CD14-positive monocyte (primary cell): Measurements from ENCODE around the gene ERGIC1. TPM values are rescaled to one million over a fixed set of nuclear protein-coding genes. Genes with fewer than 3 reads are reported as not detected.
A peak's percentile ranks its signal among the peaks of the same experiment; 100 is the strongest.

Experiments
- DNase-seq, 3 donors: peaks; one replicate each; pipeline ENCODE4 v3.0.0-alpha.2; 2011 to 2022
- H2AFZ ChIP-seq: 2 replicates; pipeline ENCODE4 v1.6.0; 2012; ENCODE audit warnings: mild to moderate bottlenecking, low read depth, low read length, inconsistent platforms; ENCODE audit not compliant: insufficient read depth, poor library complexity, severe bottlenecking
- H3K27ac ChIP-seq, 2 donors: 1 replicate in 1 of 2; 2 replicates in 1 of 2; pipeline ENCODE4 v1.5.1; 2012 to 2013; ENCODE audit warnings: low read length in 2 of 2, control low read depth in 1 of 2, inconsistent platforms in 1 of 2, low read depth in 1 of 2, mild to moderate bottlenecking in 1 of 2
- H3K27me3 ChIP-seq, 2 donors: one replicate each; pipeline versions ENCODE4 v1.6.0 to v1.6.1; 2011 to 2013; ENCODE audit warnings: low read length in 2 of 2; ENCODE audit not compliant: control insufficient read depth in 2 of 2, insufficient read depth in 2 of 2
- H3K36me3 ChIP-seq, 2 donors: replicated peaks in 1 of 2; 1 replicate in 1 of 2; 2 replicates in 1 of 2; pipeline versions ENCODE4 v1.5.1 to v1.6.1; 2012 to 2013; ENCODE audit warnings: low read length in 2 of 2, control low read depth in 1 of 2, inconsistent platforms in 1 of 2, mild to moderate bottlenecking in 1 of 2; ENCODE audit not compliant: insufficient read depth in 2 of 2, control insufficient read depth in 1 of 2
- H3K4me1 ChIP-seq, 2 donors: 1 replicate in 1 of 2; 2 replicates in 1 of 2; pipeline versions ENCODE4 v1.5.1 to v1.6.1; 2012 to 2013; ENCODE audit warnings: low read length in 2 of 2, control low read depth in 1 of 2, inconsistent platforms in 1 of 2, mild to moderate bottlenecking in 1 of 2, moderate library complexity in 1 of 2; ENCODE audit not compliant: insufficient read depth in 2 of 2, control insufficient read depth in 1 of 2
- H3K4me2 ChIP-seq: replicated peaks from 2 replicates; pipeline ENCODE3; 2012; ENCODE audit warnings: low read length, moderate library complexity, mild to moderate bottlenecking; ENCODE audit not compliant: poor library complexity, severe bottlenecking; ENCODE audit errors: extremely low read depth
- H3K4me3 ChIP-seq, 3 experiments: fragments of 200-600 bp in 1 of 3; sonication (generic) in 1 of 3; replicated peaks in 1 of 3; 1 replicate in 2 of 3; 2 replicates in 1 of 3; pipeline ENCODE4 v1.5.1; 2011 to 2013; ENCODE audit warnings: low read length in 3 of 3, mild to moderate bottlenecking in 3 of 3, control low read depth in 2 of 3, low read depth in 2 of 3, inconsistent platforms in 1 of 3, moderate library complexity in 1 of 3
- H3K79me2 ChIP-seq: 2 replicates; pipeline ENCODE4 v1.6.0; 2012; ENCODE audit warnings: mild to moderate bottlenecking, control low read depth, inconsistent platforms, low read length, moderate library complexity; ENCODE audit not compliant: insufficient read depth
- H3K9ac ChIP-seq: 2 replicates; pipeline ENCODE4 v1.6.0; 2017; ENCODE audit warnings: low read length, mild to moderate bottlenecking; ENCODE audit not compliant: insufficient read depth, poor library complexity, severe bottlenecking
- H3K9me3 ChIP-seq, 2 donors: replicated peaks in 1 of 2; 1 replicate in 1 of 2; 2 replicates in 1 of 2; pipeline versions ENCODE4 v1.5.1 to v1.6.1; 2012 to 2013; ENCODE audit warnings: low read length in 2 of 2, control low read depth in 1 of 2; ENCODE audit not compliant: control insufficient read depth in 1 of 2, insufficient read depth in 1 of 2
- H4K20me1 ChIP-seq: 2 replicates; pipeline ENCODE4 v1.6.0; 2012; ENCODE audit warnings: mild to moderate bottlenecking, low read length, control low read depth, moderate library complexity; ENCODE audit not compliant: insufficient read depth
- H3K27ac Mint-ChIP-seq, 7 donors: one replicate each; pipeline ENCODE4 v1.8.0; 2020; ENCODE audit warnings: mild to moderate bottlenecking in 7 of 7, mixed read lengths in 7 of 7, moderate library complexity in 6 of 7, inconsistent platforms in 2 of 7
- H3K27me3 Mint-ChIP-seq, 3 donors: one replicate each; pipeline ENCODE4 v1.8.0; 2021 to 2022; ENCODE audit warnings: low read depth in 3 of 3, mild to moderate bottlenecking in 3 of 3, mixed read lengths in 3 of 3, moderate library complexity in 3 of 3, inconsistent platforms in 1 of 3
- H3K36me3 Mint-ChIP-seq, 2 donors: one replicate each; pipeline ENCODE4 v1.8.0; 2020; ENCODE audit warnings: mixed read lengths in 2 of 2, inconsistent platforms in 1 of 2, mild to moderate bottlenecking in 1 of 2
- H3K4me1 Mint-ChIP-seq: one replicate; pipeline ENCODE4 v1.8.0; 2020; ENCODE audit warnings: mild to moderate bottlenecking, mixed read lengths
- H3K4me3 Mint-ChIP-seq, 2 donors: one replicate each; pipeline ENCODE4 v1.8.0; 2020; ENCODE audit warnings: mild to moderate bottlenecking in 2 of 2, mixed read lengths in 2 of 2, moderate library complexity in 1 of 2
- H3K9me3 Mint-ChIP-seq, 7 donors: one replicate each; pipeline ENCODE4 v1.8.0; 2020 to 2022; ENCODE audit warnings: mixed read lengths in 7 of 7, mild to moderate bottlenecking in 6 of 7, moderate library complexity in 6 of 7, inconsistent platforms in 2 of 7
- WGBS: methylation state at CpG from one replicate; pipeline ENCODE4 v1.1.5; 2013; ENCODE audit warnings: missing lambda C conversion rate; ENCODE audit not compliant: insufficient coverage; 5-methylcytosine and 5-hydroxymethylcytosine counted together
- intact Hi-C, 2 donors: fragments of 100-400 bp; cut with micrococcal nuclease; formaldehyde crosslinking; loops; one replicate each; pipeline versions ENCODE4 v1.15.0 to v1.15.1; 2023
- polyA plus RNA-seq, 3 donors: library from polyadenylated mRNA; depleted of rRNA in 1 of 3; unstranded in 2 of 3; stranded (reverse) in 1 of 3; fragments of 300-500 nt in 2 of 3; fragments of >200 nt in 1 of 3; fragmentation: Illumina TruSeq in 2 of 3; gene quantifications; 1 replicate in 2 of 3; 2 replicates in 1 of 3; pipeline ENCODE4 v1.2.3, GENCODE V29; 2012 to 2021
- TF ChIP-seq, protein P1 (sequence below): fragments of 200-600 bp; IDR thresholded peaks from one replicate; pipeline ENCODE4 v1.8.0; 2022; ENCODE audit warnings: antibody characterized with exemption, mild to moderate bottlenecking

The ERGIC1 gene
- polyA plus RNA-seq, 3 donors, result 28.3 to 76.2 (median 34.1) TPM

GRCh38 chr5:172911976-172912375 is 77.9 kb downstream of the ERGIC1 start:
- intact Hi-C loops, result no loop called here
- no peak overlapping the region for H3K4me2 ChIP-seq
- H3K9ac ChIP-seq, result no peak overlapping the region

DNA sequence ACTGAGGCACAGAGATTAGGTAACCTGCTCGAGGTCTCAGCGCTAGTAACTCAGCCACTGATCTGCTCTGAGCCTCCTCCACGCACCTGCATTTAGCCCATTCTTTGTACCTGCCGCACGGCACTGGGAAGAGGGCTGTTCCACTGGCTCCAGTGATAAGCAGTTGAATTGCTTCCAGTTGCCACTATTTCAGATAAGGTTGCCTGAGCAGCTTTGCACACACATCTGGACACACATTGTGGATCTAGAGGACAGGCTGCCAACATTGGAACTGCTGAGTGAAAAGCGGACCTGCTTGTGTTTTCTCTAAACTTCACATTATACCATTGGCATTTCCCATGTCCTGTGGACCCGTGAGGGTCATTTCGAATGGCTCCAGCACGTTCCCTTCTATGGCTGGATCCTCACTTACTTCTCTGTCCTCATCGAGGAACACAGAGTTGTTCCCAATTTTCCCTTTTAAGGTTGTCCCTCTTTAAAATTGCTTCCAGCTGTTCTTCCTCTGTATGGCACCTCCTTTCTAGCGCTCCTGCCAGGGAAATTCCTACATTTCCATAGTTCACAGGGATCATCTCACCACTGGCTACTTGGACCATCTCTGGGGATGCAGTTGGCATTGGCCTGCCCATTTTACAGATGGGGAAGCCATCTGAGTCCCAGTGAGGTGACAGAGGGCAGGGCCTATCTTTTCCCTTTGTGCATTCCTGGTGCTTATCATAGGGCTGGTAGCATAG is 79.2 kb downstream of the ERGIC1 start:
- peaks cover 0 to 3% (median 0%) of the 10 kb centered on the region in 3 donors for H3K27me3 Mint-ChIP-seq

More at GRCh38 chr5:172911976-172912375, 77.9 kb downstream of the ERGIC1 start:
- Histone ChIP-seq H3K27ac (no peak overlapping the region), H2AFZ (no peak overlapping the region), H3K79me2 (no peaks in the 10 kb centered on the region), H3K4me3 (no peak overlapping the region), H3K36me3 (peaks cover 28 to 45% of the 10 kb centered on the region in 2 donors), H4K20me1 (no peaks in the 10 kb centered on the region), H3K27me3 (no peaks in the 10 kb centered on the region), H3K9me3 (no peaks in the 10 kb centered on the region), H3K4me1 (peaks cover 7 to 8% of the 10 kb centered on the region in 2 donors)
- Mint-ChIP-seq H3K9me3 (no peaks in the 10 kb centered on the region), H3K27ac (peak overlapping the region in 4 of 7 donors; percentile 41 to 88 (median 50)), H3K36me3 (peaks cover 57 to 65% of the 10 kb centered on the region in 2 donors), H3K4me3 (no peak overlapping the region), H3K27me3 (peaks cover 0 to 1% (median 0%) of the 10 kb centered on the region in 3 donors), H3K4me1 (peaks cover 20% of the 10 kb centered on the region)
- no CpG with 5 or more reads among the region's 1 CpG for WGBS
- TF ChIP-seq, protein P1, sequence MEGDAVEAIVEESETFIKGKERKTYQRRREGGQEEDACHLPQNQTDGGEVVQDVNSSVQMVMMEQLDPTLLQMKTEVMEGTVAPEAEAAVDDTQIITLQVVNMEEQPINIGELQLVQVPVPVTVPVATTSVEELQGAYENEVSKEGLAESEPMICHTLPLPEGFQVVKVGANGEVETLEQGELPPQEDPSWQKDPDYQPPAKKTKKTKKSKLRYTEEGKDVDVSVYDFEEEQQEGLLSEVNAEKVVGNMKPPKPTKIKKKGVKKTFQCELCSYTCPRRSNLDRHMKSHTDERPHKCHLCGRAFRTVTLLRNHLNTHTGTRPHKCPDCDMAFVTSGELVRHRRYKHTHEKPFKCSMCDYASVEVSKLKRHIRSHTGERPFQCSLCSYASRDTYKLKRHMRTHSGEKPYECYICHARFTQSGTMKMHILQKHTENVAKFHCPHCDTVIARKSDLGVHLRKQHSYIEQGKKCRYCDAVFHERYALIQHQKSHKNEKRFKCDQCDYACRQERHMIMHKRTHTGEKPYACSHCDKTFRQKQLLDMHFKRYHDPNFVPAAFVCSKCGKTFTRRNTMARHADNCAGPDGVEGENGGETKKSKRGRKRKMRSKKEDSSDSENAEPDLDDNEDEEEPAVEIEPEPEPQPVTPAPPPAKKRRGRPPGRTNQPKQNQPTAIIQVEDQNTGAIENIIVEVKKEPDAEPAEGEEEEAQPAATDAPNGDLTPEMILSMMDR, result no peak
- DNase-seq, result no peak

More for the DNA sequence above, 79.2 kb downstream of the ERGIC1 start:
- Histone ChIP-seq H3K4me2 (no peak overlapping the region), H3K9ac (no peak overlapping the region), H3K4me1 (peaks cover 7 to 8% of the 10 kb centered on the region in 2 donors), H3K79me2 (no peaks in the 10 kb centered on the region), H4K20me1 (no peaks in the 10 kb centered on the region), H3K27ac (no peak overlapping the region), H2AFZ (no peak overlapping the region), H3K36me3 (peaks cover 32 to 54% of the 10 kb centered on the region in 2 donors), H3K27me3 (no peaks in the 10 kb centered on the region), H3K9me3 (no peaks in the 10 kb centered on the region), H3K4me3 (no peak overlapping the region)
- intact Hi-C loops, result no loop called here
- peak overlapping the region in 2 of 7 donors; percentile 32 to 46 for H3K27ac Mint-ChIP-seq
- peaks cover 64 to 71% of the 10 kb centered on the region in 2 donors for H3K36me3 Mint-ChIP-seq
- H3K9me3 Mint-ChIP-seq, result no peaks in the 10 kb centered on the region
- TF ChIP-seq, protein P1, result no peak
- peaks cover 21% of the 10 kb centered on the region for H3K4me1 Mint-ChIP-seq
- no peak for DNase-seq
- WGBS, result 97% methylated on average over 11 of the region's 11 CpGs
- H3K4me3 Mint-ChIP-seq, result no peak overlapping the region
